H1 (cell line): ENCODE data around the gene ADGB. TPM values are rescaled to one million over a fixed set of nuclear protein-coding genes. Genes with fewer than 3 reads are reported as not detected.

Source experiments
- CTCF ChIA-PET: fragments of 300-600 bp; sonication (Branson Sonifier 250); formaldehyde crosslinking; loops from one replicate; lab custom pipeline; 2021; ENCODE audit not compliant: partially characterized antibody; lab: Charles Lee
- POLR2A ChIA-PET: fragments of 300-600 bp; sonication (Branson Sonifier 250); formaldehyde crosslinking; loops from one replicate; lab custom pipeline; 2021; ENCODE audit warnings: inconsistent platforms; ENCODE audit not compliant: partially characterized antibody; lab: Charles Lee
- DNase-seq, 2 experiments: peaks; one replicate each; pipeline versions ENCODE4 v3.0.0 to v3.0.0-alpha.2; 2010 to 2022; ENCODE audit warnings: low spot score in 2 of 2, low read depth in 1 of 2, mixed read lengths in 1 of 2
- FAIRE-seq: peaks from 2 replicates; lab custom pipeline; 2011; peaks lifted over from hg19 to GRCh38; lab: Jason Lieb, UNC
- H2AFZ ChIP-seq: 2 replicates; pipeline ENCODE4 v1.8.1; 2012; ENCODE audit warnings: low read length, inconsistent platforms
- H2AK5ac ChIP-seq: 2 replicates; pipeline ENCODE4 v1.6.1; 2013; ENCODE audit warnings: low read depth, low read length
- H2BK120ac ChIP-seq: replicated peaks from 2 replicates; pipeline ENCODE3; 2013; ENCODE audit warnings: low read depth, low read length, inconsistent platforms
- H2BK12ac ChIP-seq: 2 replicates; pipeline ENCODE4 v1.6.1; 2013; ENCODE audit warnings: low read depth, low read length
- H2BK15ac ChIP-seq: 2 replicates; pipeline ENCODE4 v1.6.1; 2013; ENCODE audit warnings: low read length
- H2BK20ac ChIP-seq: 2 replicates; pipeline ENCODE4 v1.6.1; 2013; ENCODE audit warnings: low read length
- H2BK5ac ChIP-seq: 2 replicates; pipeline ENCODE4 v1.6.1; 2013; ENCODE audit warnings: low read depth, low read length
- H3K14ac ChIP-seq: 2 replicates; pipeline ENCODE4 v1.6.1; 2013; ENCODE audit warnings: inconsistent platforms; ENCODE audit not compliant: insufficient read length
- H3K18ac ChIP-seq: 2 replicates; pipeline ENCODE4 v1.6.1; 2013; ENCODE audit warnings: low read length; ENCODE audit errors: extremely low read depth
- H3K23ac ChIP-seq: 2 replicates; pipeline ENCODE4 v1.6.1; 2013; ENCODE audit warnings: inconsistent platforms; ENCODE audit not compliant: insufficient read length
- H3K23me2 ChIP-seq: 2 replicates; pipeline ENCODE4 v1.6.1; 2013; ENCODE audit warnings: low read depth, low read length
- H3K27ac ChIP-seq: 2 replicates; pipeline ENCODE4 v1.6.1; 2011; ENCODE audit warnings: low read depth, low read length, inconsistent platforms
- H3K27me3 ChIP-seq, 4 experiments: replicated peaks in 1 of 4; 1 replicate in 1 of 4; 2 replicates in 3 of 4; pipeline versions ENCODE4 v1.6.1 to v1.8.1; 2011 to 2013; ENCODE audit warnings: low read length in 3 of 4, mild to moderate bottlenecking in 3 of 4, inconsistent platforms in 2 of 4, mixed read lengths in 2 of 4, moderate library complexity in 1 of 4; ENCODE audit not compliant: control insufficient read depth in 3 of 4, insufficient read depth in 3 of 4; ENCODE audit errors: extremely low read depth in 1 of 4
- H3K36me3 ChIP-seq, 4 experiments: 2 replicates each; pipeline versions ENCODE4 v1.6.1 to v1.8.1; 2011 to 2013; ENCODE audit warnings: mild to moderate bottlenecking in 4 of 4, low read length in 3 of 4, moderate library complexity in 2 of 4, control low read depth in 1 of 4, inconsistent platforms in 1 of 4; ENCODE audit not compliant: insufficient read depth in 4 of 4, control insufficient read depth in 2 of 4
- H3K4ac ChIP-seq: replicated peaks from 2 replicates; pipeline ENCODE3; 2013; ENCODE audit warnings: low read length, low read depth, mixed read lengths, inconsistent platforms; ENCODE audit not compliant: insufficient read length
- H3K4me1 ChIP-seq, 4 experiments: replicated peaks in 1 of 4; 1 replicate in 1 of 4; 2 replicates in 3 of 4; pipeline versions ENCODE4 v1.6.1 to v1.8.1; 2011 to 2013; ENCODE audit warnings: low read length in 3 of 4, inconsistent platforms in 2 of 4, mixed read lengths in 1 of 4; ENCODE audit not compliant: insufficient read depth in 4 of 4, control insufficient read depth in 3 of 4
- H3K4me2 ChIP-seq, 2 experiments: 2 replicates each; pipeline versions ENCODE4 v1.6.1 to v1.8.1; 2011 to 2013; ENCODE audit warnings: low read depth in 2 of 2, low read length in 2 of 2, control low read depth in 1 of 2, inconsistent platforms in 1 of 2, mild to moderate bottlenecking in 1 of 2; ENCODE audit not compliant: insufficient read depth in 1 of 2
- H3K4me3 ChIP-seq, 4 experiments: fragments of 200-600, 300-600 bp in 1 of 4; sonication (generic), shearing (Covaris generic), sonication (Bioruptor Twin) in 1 of 4; 2 replicates each; pipeline versions ENCODE4 v1.5.1 to v1.8.1; 2011 to 2016; ENCODE audit warnings: low read length in 4 of 4, low read depth in 3 of 4, control low read depth in 2 of 4, inconsistent platforms in 2 of 4, mild to moderate bottlenecking in 2 of 4, mixed read lengths in 1 of 4, moderate library complexity in 1 of 4; ENCODE audit not compliant: insufficient read depth in 2 of 4; ENCODE audit errors: extremely low read depth in 1 of 4
- H3K56ac ChIP-seq: replicated peaks from 2 replicates; pipeline ENCODE3; 2013; ENCODE audit warnings: low read depth, mild to moderate bottlenecking, mixed read lengths, low read length, inconsistent platforms; ENCODE audit not compliant: insufficient read length
- H3K79me1 ChIP-seq: 2 replicates; pipeline ENCODE4 v1.6.1; 2013; ENCODE audit warnings: low read depth, low read length, control low read depth
- H3K79me2 ChIP-seq, 2 experiments: 2 replicates each; pipeline versions ENCODE4 v1.6.1 to v1.8.1; 2012 to 2013; ENCODE audit warnings: low read length in 2 of 2, mild to moderate bottlenecking in 2 of 2, inconsistent platforms in 1 of 2; ENCODE audit not compliant: insufficient read depth in 2 of 2, control insufficient read depth in 1 of 2
- H3K9ac ChIP-seq, 4 experiments: replicated peaks in 1 of 4; 1 replicate in 1 of 4; 2 replicates in 3 of 4; pipeline versions ENCODE4 v1.6.1 to v1.8.1; 2011 to 2013; ENCODE audit warnings: low read depth in 3 of 4, low read length in 3 of 4, control low read depth in 2 of 4, mild to moderate bottlenecking in 2 of 4, moderate library complexity in 2 of 4, inconsistent platforms in 1 of 4; ENCODE audit errors: extremely low read depth in 1 of 4
- H3K9me3 ChIP-seq, 2 experiments: 2 replicates each; pipeline versions ENCODE4 v1.6.1 to v1.8.1; 2012 to 2013; ENCODE audit warnings: mild to moderate bottlenecking in 2 of 2, moderate library complexity in 2 of 2, control low read depth in 1 of 2, inconsistent platforms in 1 of 2, low read depth in 1 of 2, low read length in 1 of 2, mixed read lengths in 1 of 2; ENCODE audit not compliant: insufficient read depth in 2 of 2
- H4K20me1 ChIP-seq, 2 experiments: replicated peaks in 1 of 2; 2 replicates each; pipeline versions ENCODE3 to v1.8.1; 2011 to 2013; ENCODE audit warnings: inconsistent platforms in 2 of 2, low read length in 2 of 2, mild to moderate bottlenecking in 1 of 2; ENCODE audit not compliant: insufficient read depth in 2 of 2, control insufficient read depth in 1 of 2
- H4K5ac ChIP-seq: 2 replicates; pipeline ENCODE4 v1.6.1; 2013; ENCODE audit warnings: low read length, low read depth, mixed read lengths, inconsistent platforms; ENCODE audit not compliant: insufficient read length
- H4K8ac ChIP-seq: 2 replicates; pipeline ENCODE4 v1.8.0; 2013; ENCODE audit warnings: mild to moderate bottlenecking, moderate library complexity, low read length, inconsistent platforms; ENCODE audit not compliant: insufficient read depth; ENCODE audit errors: extremely low read depth
- H4K91ac ChIP-seq: replicated peaks from 2 replicates; pipeline ENCODE3; 2013; ENCODE audit warnings: low read length, mixed read lengths, inconsistent platforms; ENCODE audit not compliant: insufficient read length
- CBX8 ChIP-seq: fragments of 300-800, 300-1000 bp; sonication (generic); IDR thresholded peaks from 2 replicates; pipeline ENCODE4 v1.7.1; 2016; ENCODE audit warnings: low read depth, low read length, borderline replicate concordance
- RNF2 ChIP-seq: fragments of 200-900, 300-1000 bp; sonication (generic); IDR thresholded peaks from 2 replicates; pipeline ENCODE4 v1.7.1; 2016; ENCODE audit warnings: borderline replicate concordance, low read depth, mild to moderate bottlenecking, antibody characterized with exemption, low read length; ENCODE audit not compliant: poor library complexity, severe bottlenecking; ENCODE audit errors: missing control alignments
- YY1 ChIP-seq: IDR thresholded peaks from 2 replicates; pipeline ENCODE4 v1.6.1; 2011; ENCODE audit warnings: low read depth, mild to moderate bottlenecking, low read length
- ZNF274 ChIP-seq: IDR thresholded peaks from 2 replicates; pipeline ENCODE4 v1.7.0; 2012; ENCODE audit warnings: low read length, borderline replicate concordance; ENCODE audit errors: extremely low read depth
- WGBS, 2 experiments: shearing (Covaris generic) in 1 of 2; methylation state at CpG; one replicate each; pipeline versions ENCODE4 v1.1.6 to v1.1.7; 2013 to 2015; ENCODE audit warnings: low lambda C conversion rate in 2 of 2, mixed read lengths in 2 of 2, inconsistent platforms in 1 of 2, low coverage in 1 of 2, missing lambda C conversion rate in 1 of 2; ENCODE audit not compliant: insufficient replicate concordance in 2 of 2, insufficient coverage in 1 of 2, insufficient read length in 1 of 2; ENCODE audit errors: extremely low coverage in 1 of 2, missing lambda C conversion rate in 1 of 2; 5-methylcytosine and 5-hydroxymethylcytosine counted together
- polyA plus RNA-seq, 7 experiments: library from polyadenylated mRNA; depleted of rRNA in 3 of 7; stranded (reverse) in 5 of 7; unstranded in 2 of 7; fragments of >200 nt in 5 of 7; fragments of 200-250 nt in 2 of 7; gene quantifications; 1 replicate in 5 of 7; 2 replicates in 1 of 7; 4 replicates in 1 of 7; pipeline versions ENCODE4 v1.2.1 to v1.2.3, GENCODE V29; 2011 to 2013; ENCODE audit warnings: missing spikeins in 2 of 7, mixed read lengths in 2 of 7
- total RNA-seq: library from RNA; stranded (reverse); fragmentation: NEBNext Ultra II Directional; extraction: Animal tissue kit (Norgen Biotek cat#: 25700); gene quantifications from 2 replicates; pipeline ENCODE4 v1.2.1, GENCODE V29; 2021

ADGB gene
- total and polyA plus RNA-seq, 2 of the 8 experiments (the other 6 are each of a cell fraction or from before 2014, with no cell fraction given): not detected

- Histone ChIP-seq H2BK120ac (no peak overlapping the region), H2BK15ac (no peak overlapping the region), H4K91ac (no peak overlapping the region), H3K27me3 (no peaks in the 10 kb centered on the region), H3K23me2 (no peaks in the 10 kb centered on the region), H3K9ac (no peak overlapping the region), H3K79me2 (no peaks in the 10 kb centered on the region), H3K14ac (no peak overlapping the region), H2AK5ac (no peak overlapping the region), H4K5ac (no peak overlapping the region), H3K56ac (no peak overlapping the region), H2BK5ac (no peak overlapping the region), H3K4ac (no peak overlapping the region), H4K20me1 (no peaks in the 10 kb centered on the region), H3K36me3 (no peaks in the 10 kb centered on the region), H3K27ac (no peak overlapping the region), H2BK20ac (no peak overlapping the region), H3K9me3 (no peaks in the 10 kb centered on the region), H3K23ac (no peak overlapping the region), H3K4me1 (no peaks in the 10 kb centered on the region), H2BK12ac (no peak overlapping the region), H3K18ac (no peak overlapping the region), H4K8ac (no peak overlapping the region), H3K4me3 (no peak overlapping the region), H2AFZ (no peak overlapping the region), H3K79me1 (no peaks in the 10 kb centered on the region), H3K4me2 (no peak overlapping the region)
- ChIA-PET CTCF (no interaction called here), POLR2A (no interaction called here)
- TF ChIP-seq ZNF274 (no peak), CBX8 (no peak), RNF2 (no peak), YY1 (no peak)
- FAIRE-seq: no peak
- DNase-seq: no peak
- WGBS, 2 experiments: 78% methylated on average over 5 of the region's 5 CpGs; no CpG with 5 or more reads in 1 of the 2 experiments
These were observed 15.9 kb upstream of the ADGB start for GRCh38 chr6:146582857-146583256.
